Liver (tissue), 3 donors: ENCODE results near the gene CACNA1F.

Experiments
- CTCF ChIP-seq: fragments of 150-350 bp; IDR thresholded peaks from 2 replicates; pipeline ENCODE4 v1.5.1; 2017; ENCODE audit warnings: improper control_type of control experiment, low read depth, low read length; ENCODE audit not compliant: missing input control
- FOXA2 ChIP-seq: IDR thresholded peaks from 2 replicates; pipeline ENCODE4 v1.6.1; 2016; ENCODE audit warnings: antibody characterized with exemption
- GABPA ChIP-seq, 2 donors: IDR thresholded peaks in 1 of 2; conservative IDR thresholded peaks in 1 of 2; 2 replicates each; pipeline ENCODE4 v1.6.1; 2016; ENCODE audit warnings: antibody characterized with exemption in 2 of 2, mild to moderate bottlenecking in 1 of 2, moderate library complexity in 1 of 2
- HNF4G ChIP-seq: IDR thresholded peaks from 2 replicates; pipeline ENCODE4 v1.6.1; 2016; ENCODE audit warnings: antibody characterized with exemption
- JUND ChIP-seq, 2 donors: IDR thresholded peaks; 2 replicates each; pipeline ENCODE4 v1.6.1; 2016; ENCODE audit warnings: antibody characterized with exemption in 2 of 2
- RAD21 ChIP-seq, 2 donors: IDR thresholded peaks; 2 replicates each; pipeline ENCODE4 v1.6.1; 2016; ENCODE audit warnings: antibody characterized with exemption in 2 of 2, mild to moderate bottlenecking in 2 of 2
- REST ChIP-seq: IDR thresholded peaks from 2 replicates; pipeline ENCODE4 v1.6.1; 2016; ENCODE audit warnings: antibody characterized with exemption, mild to moderate bottlenecking
- TAF1 ChIP-seq: conservative IDR thresholded peaks from 2 replicates; pipeline ENCODE4 v1.6.1; 2016; ENCODE audit warnings: antibody characterized with exemption, mild to moderate bottlenecking
- ZBTB33 ChIP-seq: IDR thresholded peaks from 2 replicates; pipeline ENCODE4 v1.6.1; 2016; ENCODE audit warnings: antibody characterized with exemption
- donor health status: healthy.
- donor health status: healthy.

GRCh38 chrX:49164589-49165360 is 68.4 kb downstream of the CACNA1F start:
- TF ChIP-seq CTCF: no peak
- TF ChIP-seq RAD21 (IDR thresholded peaks at IDR 0.05): no peak
- no peak for TF ChIP-seq TAF1
- no peak for TF ChIP-seq REST
- no peak for TF ChIP-seq FOXA2
- TF ChIP-seq JUND (IDR thresholded peaks at IDR 0.05): no peak
- no peak for TF ChIP-seq ZBTB33
- TF ChIP-seq HNF4G: no peak
- TF ChIP-seq GABPA (IDR thresholded peaks at IDR 0.05 in 1 of 2, conservative IDR thresholded peaks at IDR 0.05 in 1 of 2): no peak
